Right cardiac atrium (tissue), 5 donors: ENCODE measurements around the gene SPRED3. TPM values are rescaled to one million over a fixed set of nuclear protein-coding genes. Genes with fewer than 3 reads are reported as not detected.

Experiments
- ATAC-seq, 2 donors: fragments of 200-7000 bp; cut with Tn5 transposase; one replicate each; pipeline versions ENCODE4 v1.8.0 to v1.9.1; 2020; ENCODE audit warnings: moderate library complexity in 2 of 2, mild to moderate bottlenecking in 1 of 2
- DNase-seq, 3 donors: peaks; one replicate each; pipeline ENCODE4 v3.0.0-alpha.2; 2020
- H3K27ac ChIP-seq: one replicate; pipeline ENCODE4 v1.5.1; 2013; ENCODE audit warnings: mild to moderate bottlenecking, low read length, control low read depth, moderate library complexity
- H3K27me3 ChIP-seq: one replicate; pipeline ENCODE4 v1.6.1; 2013; ENCODE audit not compliant: control insufficient read depth, insufficient read depth
- H3K4me1 ChIP-seq: one replicate; pipeline ENCODE4 v1.6.1; 2013; ENCODE audit warnings: low read length; ENCODE audit not compliant: control insufficient read depth, insufficient read depth
- H3K4me3 ChIP-seq: one replicate; pipeline ENCODE4 v1.5.1; 2013; ENCODE audit warnings: low read length, control low read depth
- H3K9me3 ChIP-seq: one replicate; pipeline ENCODE4 v1.6.1; 2013; ENCODE audit warnings: low read length; ENCODE audit not compliant: control insufficient read depth
- WGBS: extraction: QIAGEN DNeasy Blood & Tissue Kit; methylation state at CpG from one replicate; pipeline ENCODE4 v1.1.7; 2013; 5-methylcytosine and 5-hydroxymethylcytosine counted together
- intact Hi-C, 4 donors: fragments of 100-400 bp; cut with DNase I; formaldehyde crosslinking; loops; one replicate each; pipeline versions ENCODE4 v1.11.0 to v1.14.0; 2022 to 2023
- polyA plus RNA-seq: library from polyadenylated mRNA; stranded (reverse); fragments of 200-250 nt; gene quantifications from one replicate; pipeline ENCODE4 v1.2.3, GENCODE V29; 2013
- total RNA-seq, 4 donors: library from RNA; stranded (reverse); fragmentation: NEBNext Ultra II Directional; extraction: Animal tissue kit (Norgen Biotek cat#: 25700); gene quantifications; one replicate each; pipeline ENCODE4 v1.2.1, GENCODE V29; 2021
- donor health status: healthy with polysubstance abuse.
- donor health status: DM: no; HTN: yes; CAD: no.
- donor health status: DM: no; HTN: no; CAD: no.
- donor health status: DM: no; HTN: yes; CAD: no; lungs with severe emphysema.
- donor health status: DM: yes; HTN: yes; CAD: no.

SPRED3 gene
- total and polyA plus RNA-seq, 5 donors = 0.26 to 2.3 (median 0.41) TPM

DNA sequence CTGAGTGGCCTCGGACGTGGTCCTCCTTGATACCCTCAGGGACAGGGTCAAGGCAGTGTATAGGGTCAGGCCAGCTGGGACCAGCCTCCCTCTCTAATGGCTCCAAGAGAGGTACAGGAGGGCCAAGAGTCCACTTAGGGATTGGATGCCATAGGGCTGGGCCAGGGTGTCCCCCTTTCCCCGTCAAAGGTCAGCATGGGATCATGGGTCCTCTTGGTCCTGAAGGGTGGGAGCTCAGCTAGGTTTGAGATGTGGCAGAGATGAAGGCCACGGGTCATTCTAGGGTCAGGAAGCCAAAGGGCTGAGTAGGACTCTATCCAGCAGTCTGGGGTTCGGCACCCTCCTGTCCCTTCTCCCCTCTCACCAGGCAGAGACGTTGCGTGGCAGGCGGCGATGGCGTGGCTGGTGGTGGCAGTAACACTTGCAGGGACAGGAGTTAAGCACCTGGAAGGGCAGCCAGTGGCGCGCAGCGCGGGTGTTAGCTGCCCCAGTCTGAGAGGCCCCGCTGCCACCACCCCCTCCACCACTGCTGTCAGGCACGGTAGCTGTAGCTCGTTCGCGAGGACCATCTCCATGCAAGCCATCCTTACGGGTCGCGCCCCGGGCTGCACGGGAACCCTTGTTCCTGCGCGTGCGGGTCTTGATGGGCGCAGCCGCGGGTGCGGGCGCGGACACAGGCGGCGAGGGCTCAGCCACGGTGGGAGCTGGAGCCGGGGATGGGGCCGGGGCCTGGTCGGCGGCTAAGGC, 3.3 kb upstream of the SPRED3 start:
- ATAC-seq = no peak
- Histone ChIP-seq H3K9me3 (no peaks in the 10 kb centered on the region), H3K27me3 (no peaks in the 10 kb centered on the region), H3K27ac (no peak overlapping the region), H3K4me3 (no peak overlapping the region), H3K4me1 (peaks cover 11% of the 10 kb centered on the region)
- intact Hi-C loops = no loop called here
- 76% methylated on average over 40 of the region's 40 CpGs for WGBS
- DNase-seq = peak in 1 of 3 donors; percentile 51

GRCh38 chr19:38385804-38386257, 2.7 kb upstream of the SPRED3 start:
- ATAC-seq (no peak), DNase-seq (peak in 2 of 3 donors; percentile 53 to 62)
- Histone ChIP-seq H3K27ac (no peak overlapping the region), H3K27me3 (no peaks in the 10 kb centered on the region), H3K4me1 (peaks cover 11% of the 10 kb centered on the region), H3K9me3 (no peaks in the 10 kb centered on the region), H3K4me3 (no peak overlapping the region)
- intact Hi-C loops = no loop called here
- WGBS = 63% methylated on average over 40 of the region's 40 CpGs

DNA sequence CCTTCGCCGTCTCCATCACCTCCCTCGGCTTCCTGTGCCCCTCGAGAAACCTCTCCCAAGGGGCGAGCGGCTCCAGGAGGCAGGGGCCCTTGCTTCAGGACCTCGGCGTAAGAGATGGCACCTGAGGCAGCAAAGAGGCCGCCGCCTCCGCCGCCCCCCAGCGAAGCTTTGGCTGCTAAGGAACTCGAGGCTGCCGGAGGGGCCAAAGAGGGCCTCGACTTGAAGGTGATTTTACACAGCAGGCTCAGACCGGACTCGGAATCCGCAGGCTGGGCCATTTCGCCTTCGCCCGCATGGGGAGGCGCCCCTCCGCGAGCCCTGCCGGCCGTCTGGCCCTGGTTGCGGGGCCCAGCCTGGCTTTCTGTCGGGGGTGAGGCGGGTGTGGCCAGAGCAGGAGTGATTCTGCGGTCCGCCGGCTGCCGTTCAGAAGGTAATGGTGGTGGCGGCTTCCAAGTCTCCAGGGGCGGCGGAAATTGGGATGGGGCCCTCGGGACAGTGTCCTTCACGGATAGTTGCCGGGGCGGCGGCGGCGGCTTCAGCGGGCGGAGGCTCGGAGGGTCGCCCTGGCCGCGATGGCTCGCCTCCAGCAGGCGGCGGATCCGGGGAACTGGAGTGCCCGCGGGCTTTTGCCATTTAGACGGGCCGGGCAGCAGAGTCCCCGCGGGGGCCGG, 2.1 kb upstream of the SPRED3 start:
- ATAC-seq = no peak
- 50% methylated on average over 61 of the region's 61 CpGs for WGBS
- intact Hi-C loops = no loop called here
- peaks cover 11% of the 10 kb centered on the region for H3K4me1 ChIP-seq
- no peak overlapping the region for H3K4me3 ChIP-seq
- H3K27ac ChIP-seq = no peak overlapping the region
- H3K9me3 ChIP-seq = no peaks in the 10 kb centered on the region
- peak in 2 of 3 donors; percentile 57 to 59 for DNase-seq
- H3K27me3 ChIP-seq = no peaks in the 10 kb centered on the region

GRCh38 chr19:38386971-38387549, 1.4 kb upstream of the SPRED3 start:
- DNase-seq (peak; percentile 48 to 78 (median 76)), ATAC-seq (peak; percentile 1 to 7)
- WGBS = 8% methylated on average over 36 of the region's 36 CpGs
- intact Hi-C loops = no loop called here
- H3K27me3 ChIP-seq = no peaks in the 10 kb centered on the region
- H3K4me1 ChIP-seq = peaks cover 11% of the 10 kb centered on the region
- H3K4me3 ChIP-seq = peak overlapping the region; percentile 47
- no peak overlapping the region for H3K27ac ChIP-seq
- no peaks in the 10 kb centered on the region for H3K9me3 ChIP-seq

DNA sequence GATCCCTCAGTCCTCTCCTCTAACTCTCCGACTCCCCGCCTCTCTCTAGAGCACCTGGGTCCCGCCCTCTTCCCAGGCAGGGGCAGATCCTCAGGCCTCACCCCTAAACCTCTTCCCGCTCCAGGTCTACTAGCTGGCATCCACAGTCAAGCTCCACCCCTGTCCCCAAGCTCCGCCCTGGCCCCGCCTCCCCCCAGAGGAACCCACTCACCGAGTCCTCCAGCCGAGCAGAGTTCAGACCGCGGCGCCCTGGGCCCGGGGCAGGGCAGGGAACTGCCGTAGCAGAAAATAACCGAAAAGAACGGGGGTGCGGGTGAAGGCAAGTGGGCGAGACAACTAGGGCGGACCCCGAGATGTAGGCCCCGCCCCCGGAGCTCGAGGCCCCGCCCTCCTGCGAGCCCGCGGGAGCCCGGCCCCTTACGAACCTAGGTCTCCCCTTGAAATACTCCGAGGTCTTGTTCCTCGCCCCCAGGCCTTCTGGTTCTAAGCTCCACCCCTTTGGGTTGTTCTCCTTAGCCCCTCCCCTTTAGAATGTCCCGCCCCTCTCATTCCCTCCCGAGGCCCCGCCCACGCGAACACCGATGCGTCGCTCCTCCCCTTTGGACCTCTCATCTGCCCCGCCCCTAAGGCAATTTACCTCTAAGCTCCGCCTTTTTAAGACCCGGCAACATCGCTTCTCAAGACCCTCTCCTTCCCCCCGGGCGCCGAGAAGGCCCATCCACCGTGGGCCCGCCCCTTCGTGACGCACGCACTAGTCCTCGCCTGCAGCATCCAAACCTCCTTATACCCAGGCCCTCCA, 748 bp upstream of the SPRED3 start, which contains the start of gene GGN:
GGN (minus strand) TSS at position 485 of the 799 bp plus-strand sequence. CDS start 773 bp downstream, outside the sequence.
- Histone ChIP-seq H3K27me3 (no peaks in the 10 kb centered on the region), H3K4me3 (peak within 1 kb of the TSS; percentile 47), H3K4me1 (peaks cover 11% of the 10 kb centered on the region), H3K9me3 (no peaks in the 10 kb centered on the region), H3K27ac (no peak within 1 kb of the TSS)
- DNase-seq (peak; percentile 81 to 91 (median 88)), ATAC-seq (peak; percentile 72 to 76)
- WGBS = 2% methylated on average over 51 of the region's 51 CpGs
- intact Hi-C loops = no loop called here

DNA sequence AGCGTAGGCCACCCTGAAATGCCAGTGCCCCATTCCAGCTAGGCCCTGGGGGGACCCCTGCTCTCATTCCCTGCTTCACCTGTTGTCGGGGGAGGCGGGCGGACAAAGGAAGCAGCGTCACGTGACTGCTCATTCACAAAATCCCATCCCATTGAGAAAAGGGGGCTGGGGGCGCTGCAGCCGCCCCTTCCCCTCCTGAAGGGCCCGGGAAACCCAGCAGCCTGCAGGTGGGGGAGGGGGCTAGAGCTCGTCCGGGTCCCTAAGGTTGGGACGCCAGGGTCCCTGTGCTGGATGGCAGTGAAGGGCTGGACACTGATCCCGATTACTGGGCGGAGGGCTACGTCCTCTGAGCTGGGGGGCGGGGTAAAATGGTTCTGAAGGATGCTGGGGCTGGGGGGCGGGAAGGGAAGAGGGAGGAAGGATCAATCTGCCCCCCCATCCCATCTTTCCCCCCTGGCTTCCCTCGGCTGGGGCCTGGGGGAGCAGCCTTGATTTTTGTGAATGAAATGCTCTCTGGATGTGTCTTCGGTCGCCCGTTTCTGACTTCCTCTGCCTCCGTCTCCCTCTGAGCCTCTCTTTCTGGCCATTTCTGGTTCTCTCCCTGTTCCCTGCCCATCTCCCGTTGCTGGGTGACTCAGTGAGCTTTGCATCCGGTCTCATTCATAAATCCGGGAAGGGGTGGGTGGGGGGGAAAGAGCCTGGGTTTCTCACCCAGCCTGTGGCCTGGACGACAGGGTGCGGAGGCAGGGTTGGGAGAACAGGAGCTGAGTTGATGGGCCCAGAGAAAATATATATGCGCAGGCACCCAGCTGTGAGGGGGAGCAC, 816 bp downstream of the SPRED3 start:
- intact Hi-C loops = no loop called here
- Histone ChIP-seq H3K4me1 (peaks cover 11% of the 10 kb centered on the region), H3K27me3 (no peaks in the 10 kb centered on the region), H3K27ac (no peak overlapping the region), H3K4me3 (no peak overlapping the region), H3K9me3 (no peaks in the 10 kb centered on the region)
- ATAC-seq (peak in 1 of 2 donors; percentile 13), DNase-seq (peak; percentile 52 to 59 (median 58))
- WGBS = 3% methylated on average over 28 of the region's 28 CpGs

GRCh38 chr19:38389957-38390924, 1.7 kb downstream of the SPRED3 start:
- 35% methylated on average over 22 of the region's 22 CpGs for WGBS
- intact Hi-C loops = no loop called here
- peaks cover 11% of the 10 kb centered on the region for H3K4me1 ChIP-seq
- no peaks in the 10 kb centered on the region for H3K27me3 ChIP-seq
- no peak for ATAC-seq
- no peaks in the 10 kb centered on the region for H3K9me3 ChIP-seq
- peak in 2 of 3 donors; percentile 49 to 63 for DNase-seq
- H3K27ac ChIP-seq = no peak overlapping the region
- no peak overlapping the region for H3K4me3 ChIP-seq

GRCh38 chr19:38391911-38392464, 3.5 kb downstream of the SPRED3 start:
- DNase-seq (peak in 2 of 3 donors; percentile 19 to 30), ATAC-seq (no peak)
- Histone ChIP-seq H3K9me3 (no peaks in the 10 kb centered on the region), H3K27ac (no peak overlapping the region), H3K4me3 (no peak overlapping the region), H3K27me3 (no peaks in the 10 kb centered on the region), H3K4me1 (peaks cover 8% of the 10 kb centered on the region)
- intact Hi-C loops = no loop called here
- WGBS = 57% methylated on average over 8 of the region's 8 CpGs

DNA sequence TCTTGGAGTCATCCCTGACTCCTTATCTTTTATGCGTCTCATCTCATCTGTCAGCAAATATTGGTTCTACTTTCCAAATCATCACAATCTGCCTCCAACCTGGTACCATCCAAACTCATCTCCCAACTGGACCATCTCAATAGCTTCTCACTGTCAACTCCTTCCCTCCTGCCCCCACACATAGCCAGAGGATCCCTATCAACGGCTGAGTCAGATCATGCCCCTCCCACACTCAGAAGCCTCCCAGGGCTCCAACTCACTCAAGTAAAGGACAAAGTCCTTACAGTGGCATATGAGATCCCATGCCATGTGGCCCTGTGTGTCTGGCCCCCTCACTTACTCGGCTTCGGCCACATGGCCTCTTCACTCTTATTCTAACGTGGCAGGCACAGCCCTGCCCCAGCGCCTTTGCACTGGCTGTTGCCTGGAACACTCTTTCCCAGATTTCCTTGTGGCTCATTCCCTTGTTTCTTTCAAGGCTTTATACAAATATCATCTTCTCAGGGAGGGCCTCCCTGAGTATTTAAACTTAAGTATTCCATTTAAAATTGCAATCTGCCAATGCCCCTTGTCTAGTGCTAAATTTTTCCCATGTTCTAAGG, 4.3 kb downstream of the SPRED3 start:
- H3K4me3 ChIP-seq = no peak overlapping the region
- 64% methylated on average over 6 of the region's 6 CpGs for WGBS

More for the DNA sequence above, 4.3 kb downstream of the SPRED3 start:
- Histone ChIP-seq H3K27me3 (no peaks in the 10 kb centered on the region), H3K9me3 (no peaks in the 10 kb centered on the region), H3K4me1 (peaks cover 3% of the 10 kb centered on the region), H3K27ac (no peak overlapping the region)
- ATAC-seq = no peak
- intact Hi-C loops = no loop called here
- peak in 2 of 3 donors; percentile 5 to 18 for DNase-seq
